HepG2 (cell line): ENCODE data around the gene SLC29A2. TPM values are rescaled to one million over a fixed set of nuclear protein-coding genes. Genes with fewer than 3 reads are reported as not detected.
A peak's percentile ranks its signal among the peaks of the same experiment; 100 is the strongest.

Experiments
- DMAP1 ChIP-seq: IDR thresholded peaks from 2 replicates; pipeline ENCODE4 v1.6.1; 2016
- FOSL2 ChIP-seq: sonication (generic); formaldehyde crosslinking; IDR thresholded peaks from 2 replicates; pipeline ENCODE4 v1.4.0; 2020; ENCODE audit warnings: missing genetic modification reagents
- FOXK1 ChIP-seq: sonication (generic); formaldehyde crosslinking; IDR thresholded peaks from 2 replicates; pipeline ENCODE4 v1.4.0; 2020; ENCODE audit warnings: low read depth, missing genetic modification reagents, borderline replicate concordance
- KDM6A ChIP-seq: IDR thresholded peaks from 2 replicates; pipeline ENCODE4 v1.6.1; 2016; ENCODE audit warnings: low read depth
- TBL1XR1 ChIP-seq: fragments of 150-350 bp; IDR thresholded peaks from 2 replicates; pipeline ENCODE4 v1.6.1; 2014; ENCODE audit warnings: borderline replicate concordance, low read length; ENCODE audit not compliant: partially characterized antibody
- polyA plus RNA-seq, 8 experiments: library from polyadenylated mRNA; depleted of rRNA in 3 of 8; stranded (reverse) in 7 of 8; unstranded in 1 of 8; fragments of >200 nt; fragmentation: Illumina TruSeq in 4 of 8; extraction: Trizol in 4 of 8; gene quantifications; 2 replicates each; pipeline versions ENCODE4 v1.2.1 to v1.2.3, GENCODE V29; 2011 to 2016; ENCODE audit warnings: low read depth in 4 of 8, missing spikeins in 1 of 8, mixed read lengths in 1 of 8; ENCODE audit not compliant: insufficient read depth in 1 of 8
- small RNA-seq, 3 experiments: library from RNA; depleted of rRNA; stranded (forward); fragments of <200 nt; gene quantifications; one replicate each; pipeline ENCODE3, GENCODE V24; 2012; ENCODE audit warnings: low read depth in 2 of 3, low replicate concordance in 1 of 3; ENCODE audit not compliant: insufficient read length in 3 of 3, insufficient read depth in 2 of 3
- total RNA-seq, 5 experiments: library from RNA; depleted of rRNA; stranded (reverse); fragments of >200 nt; fragmentation: Illumina TruSeq; extraction: Trizol; gene quantifications; 2 replicates each; pipeline ENCODE4 v1.2.3, GENCODE V29; 2016; ENCODE audit warnings: low read depth in 1 of 5
- TF ChIP-seq, protein P1 (sequence below): sonication (generic); formaldehyde crosslinking; IDR thresholded peaks from 2 replicates; pipeline ENCODE4 v1.5.1; 2020; ENCODE audit warnings: mild to moderate bottlenecking, missing genetic modification reagents, moderate library complexity

SLC29A2 gene
- total and polyA plus RNA-seq, 2 of the 13 experiments (the other 11 are each of a cell fraction or from before 2014, with no cell fraction given), result 0.63 to 0.66 TPM

- TF ChIP-seq TBL1XR1, result no peak
- no peak for TF ChIP-seq DMAP1 (CRISPR knock-in tag)
- TF ChIP-seq FOXK1 (CRISPR knock-in tag), result no peak
- TF ChIP-seq KDM6A (CRISPR knock-in tag), result no peak
- TF ChIP-seq, protein P1, sequence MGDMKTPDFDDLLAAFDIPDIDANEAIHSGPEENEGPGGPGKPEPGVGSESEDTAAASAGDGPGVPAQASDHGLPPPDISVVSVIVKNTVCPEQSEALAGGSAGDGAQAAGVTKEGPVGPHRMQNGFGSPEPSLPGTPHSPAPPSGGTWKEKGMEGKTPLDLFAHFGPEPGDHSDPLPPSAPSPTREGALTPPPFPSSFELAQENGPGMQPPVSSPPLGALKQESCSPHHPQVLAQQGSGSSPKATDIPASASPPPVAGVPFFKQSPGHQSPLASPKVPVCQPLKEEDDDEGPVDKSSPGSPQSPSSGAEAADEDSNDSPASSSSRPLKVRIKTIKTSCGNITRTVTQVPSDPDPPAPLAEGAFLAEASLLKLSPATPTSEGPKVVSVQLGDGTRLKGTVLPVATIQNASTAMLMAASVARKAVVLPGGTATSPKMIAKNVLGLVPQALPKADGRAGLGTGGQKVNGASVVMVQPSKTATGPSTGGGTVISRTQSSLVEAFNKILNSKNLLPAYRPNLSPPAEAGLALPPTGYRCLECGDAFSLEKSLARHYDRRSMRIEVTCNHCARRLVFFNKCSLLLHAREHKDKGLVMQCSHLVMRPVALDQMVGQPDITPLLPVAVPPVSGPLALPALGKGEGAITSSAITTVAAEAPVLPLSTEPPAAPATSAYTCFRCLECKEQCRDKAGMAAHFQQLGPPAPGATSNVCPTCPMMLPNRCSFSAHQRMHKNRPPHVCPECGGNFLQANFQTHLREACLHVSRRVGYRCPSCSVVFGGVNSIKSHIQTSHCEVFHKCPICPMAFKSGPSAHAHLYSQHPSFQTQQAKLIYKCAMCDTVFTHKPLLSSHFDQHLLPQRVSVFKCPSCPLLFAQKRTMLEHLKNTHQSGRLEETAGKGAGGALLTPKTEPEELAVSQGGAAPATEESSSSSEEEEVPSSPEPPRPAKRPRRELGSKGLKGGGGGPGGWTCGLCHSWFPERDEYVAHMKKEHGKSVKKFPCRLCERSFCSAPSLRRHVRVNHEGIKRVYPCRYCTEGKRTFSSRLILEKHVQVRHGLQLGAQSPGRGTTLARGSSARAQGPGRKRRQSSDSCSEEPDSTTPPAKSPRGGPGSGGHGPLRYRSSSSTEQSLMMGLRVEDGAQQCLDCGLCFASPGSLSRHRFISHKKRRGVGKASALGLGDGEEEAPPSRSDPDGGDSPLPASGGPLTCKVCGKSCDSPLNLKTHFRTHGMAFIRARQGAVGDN, result 0 out of 2 replicates have a peak, but pooled peaks have one; percentile 2
- TF ChIP-seq FOSL2 (CRISPR knock-in tag), result 0 out of 2 replicates have a peak, but pooled peaks have one; percentile 8
These were observed 58.8 kb downstream of the SLC29A2 start (continued) for GRCh38 chr11:66312549-66313320.

Small RNA genes lying within 50 kb of the gene (small RNA-seq; reads per million reads assigned to genes)
- 0 reads per million in 3 experiments for gene RF00017
- gene RNU1-84P, result 0 to 1.9 (median 0.10) reads per million in 3 experiments

Other genes starting within 250 kb of the SLC29A2 start
- 5.8 and 8.9 TPM in 2 replicates for gene KLC2, start 114.1 kb downstream of the SLC29A2 start, total RNA-seq (2016; rRNA removed; fragmentation: Illumina TruSeq; extraction: Trizol)
- 9.2 and 13.5 TPM in 2 replicates for gene KLC2, start 114.1 kb downstream of the SLC29A2 start, polyA plus RNA-seq (2011; rRNA removed)
- 73.7 and 77.9 TPM in 2 replicates for gene RAB1B, start 103.1 kb downstream of the SLC29A2 start, total RNA-seq (2016; rRNA removed; fragmentation: Illumina TruSeq; extraction: Trizol)
- 87.9 and 97.8 TPM in 2 replicates for gene RAB1B, start 103.1 kb downstream of the SLC29A2 start, polyA plus RNA-seq (2011; rRNA removed)
- 0.18 and 0.60 TPM in 2 replicates for gene CNIH2, start 93.6 kb downstream of the SLC29A2 start, total RNA-seq (2016; rRNA removed; fragmentation: Illumina TruSeq; extraction: Trizol)
- 0.25 and 0.69 TPM in 2 replicates for gene CNIH2, start 93.6 kb downstream of the SLC29A2 start, polyA plus RNA-seq (2011; rRNA removed)
- gene YIF1A, start 82.6 kb downstream of the SLC29A2 start, total RNA-seq (2016; rRNA removed; fragmentation: Illumina TruSeq; extraction: Trizol), result 78.9 and 145 TPM in 2 replicates
- 133 and 166 TPM in 2 replicates for gene YIF1A, start 82.6 kb downstream of the SLC29A2 start, polyA plus RNA-seq (2011; rRNA removed)
- 0.10 and 0.18 TPM in 2 replicates for gene TMEM151A, start 79.9 kb downstream of the SLC29A2 start, total RNA-seq (2016; rRNA removed; fragmentation: Illumina TruSeq; extraction: Trizol)
- 0.33 and 0.48 TPM in 2 replicates for gene TMEM151A, start 79.9 kb downstream of the SLC29A2 start, polyA plus RNA-seq (2011; rRNA removed)
- 0.20 and 0.35 TPM in 2 replicates for gene CD248, start 54.7 kb downstream of the SLC29A2 start, total RNA-seq (2016; rRNA removed; fragmentation: Illumina TruSeq; extraction: Trizol)
- 0.20 and 0.25 TPM in 2 replicates for gene CD248, start 54.7 kb downstream of the SLC29A2 start, polyA plus RNA-seq (2011; rRNA removed)
- gene RIN1, start 35.3 kb downstream of the SLC29A2 start, total RNA-seq (2016; rRNA removed; fragmentation: Illumina TruSeq; extraction: Trizol), result 3.9 and 4.1 TPM in 2 replicates
- 2.4 and 4.2 TPM in 2 replicates for gene RIN1, start 35.3 kb downstream of the SLC29A2 start, polyA plus RNA-seq (2011; rRNA removed)
- gene BRMS1, start 26.7 kb downstream of the SLC29A2 start, total RNA-seq (2016; rRNA removed; fragmentation: Illumina TruSeq; extraction: Trizol), result 55.7 and 63.1 TPM in 2 replicates
- gene BRMS1, start 26.7 kb downstream of the SLC29A2 start, polyA plus RNA-seq (2011; rRNA removed), result 15.8 and 16.8 TPM in 2 replicates
- gene B4GAT1, start 24.1 kb downstream of the SLC29A2 start, total RNA-seq (2016; rRNA removed; fragmentation: Illumina TruSeq; extraction: Trizol), result 44.9 and 109 TPM in 2 replicates
- gene B4GAT1, start 24.1 kb downstream of the SLC29A2 start, polyA plus RNA-seq (2011; rRNA removed), result 40.4 and 47.8 TPM in 2 replicates
- gene NPAS4, start 49.3 kb upstream of the SLC29A2 start, total RNA-seq (2016; rRNA removed; fragmentation: Illumina TruSeq; extraction: Trizol), result not detected in 2 replicates
- gene NPAS4, start 49.3 kb upstream of the SLC29A2 start, polyA plus RNA-seq (2011; rRNA removed), result not detected in 2 replicates
- 176 and 220 TPM in 2 replicates for gene MRPL11, start 67.1 kb upstream of the SLC29A2 start, total RNA-seq (2016; rRNA removed; fragmentation: Illumina TruSeq; extraction: Trizol)
- gene MRPL11, start 67.1 kb upstream of the SLC29A2 start, polyA plus RNA-seq (2011; rRNA removed), result 59.1 and 72.9 TPM in 2 replicates
- gene PELI3, start 95.1 kb upstream of the SLC29A2 start, total RNA-seq (2016; rRNA removed; fragmentation: Illumina TruSeq; extraction: Trizol), result 2.5 and 4.0 TPM in 2 replicates
- 2.0 and 3.1 TPM in 2 replicates for gene PELI3, start 95.1 kb upstream of the SLC29A2 start, polyA plus RNA-seq (2011; rRNA removed)
- 48.7 and 59.8 TPM in 2 replicates for gene DPP3, start 108.7 kb upstream of the SLC29A2 start, total RNA-seq (2016; rRNA removed; fragmentation: Illumina TruSeq; extraction: Trizol)
- gene DPP3, start 108.7 kb upstream of the SLC29A2 start, polyA plus RNA-seq (2011; rRNA removed), result 38.4 and 48.4 TPM in 2 replicates
- gene BBS1, start 138.9 kb upstream of the SLC29A2 start, total RNA-seq (2016; rRNA removed; fragmentation: Illumina TruSeq; extraction: Trizol), result 8.1 and 14.1 TPM in 2 replicates
- gene BBS1, start 138.9 kb upstream of the SLC29A2 start, polyA plus RNA-seq (2011; rRNA removed), result 11.7 and 12.1 TPM in 2 replicates
- gene ZDHHC24, start 174.3 kb upstream of the SLC29A2 start, total RNA-seq (2016; rRNA removed; fragmentation: Illumina TruSeq; extraction: Trizol), result 1.9 and 4.3 TPM in 2 replicates
- gene ZDHHC24, start 174.3 kb upstream of the SLC29A2 start, polyA plus RNA-seq (2011; rRNA removed), result 4.3 and 6.0 TPM in 2 replicates
- 0.04 TPM in 1 of 2 replicates, not detected in the other for gene ACTN3, start 175.1 kb upstream of the SLC29A2 start, total RNA-seq (2016; rRNA removed; fragmentation: Illumina TruSeq; extraction: Trizol)
- gene ACTN3, start 175.1 kb upstream of the SLC29A2 start, polyA plus RNA-seq (2011; rRNA removed), result 0.07 and 0.09 TPM in 2 replicates
- not detected in 2 replicates for gene CTSF, start 196.8 kb upstream of the SLC29A2 start, total RNA-seq (2016; rRNA removed; fragmentation: Illumina TruSeq; extraction: Trizol)
- 0.17 TPM in 1 of 2 replicates, not detected in the other for gene CTSF, start 196.8 kb upstream of the SLC29A2 start, polyA plus RNA-seq (2011; rRNA removed)
- gene CCDC87, start 221.3 kb upstream of the SLC29A2 start, total RNA-seq (2016; rRNA removed; fragmentation: Illumina TruSeq; extraction: Trizol), result 0.17 and 0.42 TPM in 2 replicates
- gene CCDC87, start 221.3 kb upstream of the SLC29A2 start, polyA plus RNA-seq (2011; rRNA removed), result 0.05 and 0.09 TPM in 2 replicates
- gene CCS, start 221.4 kb upstream of the SLC29A2 start, total RNA-seq (2016; rRNA removed; fragmentation: Illumina TruSeq; extraction: Trizol), result 34.2 and 44.6 TPM in 2 replicates
- 25.4 and 34.7 TPM in 2 replicates for gene CCS, start 221.4 kb upstream of the SLC29A2 start, polyA plus RNA-seq (2011; rRNA removed)
- gene RBM14, start 244.9 kb upstream of the SLC29A2 start, total RNA-seq (2016; rRNA removed; fragmentation: Illumina TruSeq; extraction: Trizol), result 41.7 and 44.1 TPM in 2 replicates
- 12.7 and 14.6 TPM in 2 replicates for gene RBM14, start 244.9 kb upstream of the SLC29A2 start, polyA plus RNA-seq (2011; rRNA removed)